Ectodermal cell (in vitro differentiated cells): ENCODE data around the gene MOB3B.

Experiments
- H3K27ac ChIP-seq: 2 replicates; pipeline ENCODE4 v1.7.0; 2013; ENCODE audit warnings: mild to moderate bottlenecking, low read depth, low read length; ENCODE audit not compliant: insufficient read depth, poor library complexity, severe bottlenecking
- H3K27me3 ChIP-seq: 2 replicates; pipeline ENCODE4 v1.7.0; 2013; ENCODE audit warnings: mild to moderate bottlenecking, low read length; ENCODE audit not compliant: insufficient read depth, control insufficient read depth, poor library complexity, severe bottlenecking
- H3K36me3 ChIP-seq: one replicate; pipeline ENCODE4 v1.7.0; 2013; ENCODE audit warnings: low read length; ENCODE audit not compliant: control insufficient read depth, insufficient read depth
- H3K4me1 ChIP-seq: one replicate; pipeline ENCODE4 v1.7.0; 2013; ENCODE audit warnings: low read length; ENCODE audit not compliant: control insufficient read depth, insufficient read depth
- H3K4me3 ChIP-seq: 2 replicates; pipeline ENCODE4 v1.7.0; 2013; ENCODE audit warnings: low read depth, low read length, control low read depth; ENCODE audit not compliant: insufficient read depth
- H3K9me3 ChIP-seq: 2 replicates; pipeline ENCODE4 v1.7.0; 2013; ENCODE audit warnings: mild to moderate bottlenecking, low read length, moderate library complexity; ENCODE audit not compliant: control insufficient read depth
- WGBS, 2 experiments: methylation state at CpG; one replicate each; pipeline ENCODE4 v1.1.7; 2013; ENCODE audit warnings: missing lambda C conversion rate in 2 of 2; 5-methylcytosine and 5-hydroxymethylcytosine counted together

The MOB3B gene

GRCh38 chr9:27358007-27358406 lies 171.6 kb downstream of the MOB3B start:
- H3K9me3 ChIP-seq: no peaks in the 10 kb centered on the region
- H3K27me3 ChIP-seq: no peaks in the 10 kb centered on the region
- H3K36me3 ChIP-seq: no peaks in the 10 kb centered on the region
- H3K4me1 ChIP-seq: peaks cover 19% of the 10 kb centered on the region
- H3K4me3 ChIP-seq: no peak overlapping the region
- H3K27ac ChIP-seq: no peak overlapping the region

GRCh38 chr9:27356446-27356845 lies 173.2 kb downstream of the MOB3B start:
- no peaks in the 10 kb centered on the region for H3K9me3 ChIP-seq
- 94 to 95% methylated on average over 2 of the region's 2 CpGs for WGBS, 2 experiments
- H3K36me3 ChIP-seq: no peaks in the 10 kb centered on the region
- H3K27me3 ChIP-seq: no peaks in the 10 kb centered on the region
- no peak overlapping the region for H3K4me3 ChIP-seq
- H3K27ac ChIP-seq: no peak overlapping the region
- peaks cover 19% of the 10 kb centered on the region for H3K4me1 ChIP-seq

- no peaks in the 10 kb centered on the region for H3K36me3 ChIP-seq
- H3K4me3 ChIP-seq: no peak overlapping the region
- WGBS, 2 experiments: 89 to 93% methylated on average over 3 of the region's 3 CpGs
- no peaks in the 10 kb centered on the region for H3K9me3 ChIP-seq
- peaks cover 19% of the 10 kb centered on the region for H3K4me1 ChIP-seq
- no peak overlapping the region for H3K27ac ChIP-seq
- H3K27me3 ChIP-seq: no peaks in the 10 kb centered on the region
Measured at GRCh38 chr9:27355166-27355565, 174.4 kb downstream of the MOB3B start.

- 27 to 35% methylated on average over 5 of the region's 5 CpGs for WGBS, 2 experiments
- H3K9me3 ChIP-seq: no peaks in the 10 kb centered on the region
- H3K27ac ChIP-seq: no peak overlapping the region
- H3K4me1 ChIP-seq: peaks cover 19% of the 10 kb centered on the region
- no peak overlapping the region for H3K4me3 ChIP-seq
- no peaks in the 10 kb centered on the region for H3K36me3 ChIP-seq
- no peaks in the 10 kb centered on the region for H3K27me3 ChIP-seq
Measured at GRCh38 chr9:27353474-27354229, 176.0 kb downstream of the MOB3B start.

- no peak overlapping the region for H3K27ac ChIP-seq
- no peaks in the 10 kb centered on the region for H3K36me3 ChIP-seq
- H3K9me3 ChIP-seq: no peaks in the 10 kb centered on the region
- no peak overlapping the region for H3K4me3 ChIP-seq
- 66 to 70% methylated on average over 4 of the region's 4 CpGs for WGBS, 2 experiments
- H3K4me1 ChIP-seq: peaks cover 19% of the 10 kb centered on the region
- no peaks in the 10 kb centered on the region for H3K27me3 ChIP-seq
Measured at GRCh38 chr9:27353166-27353473, 176.5 kb downstream of the MOB3B start.

GRCh38 chr9:27352457-27353165 lies 177.0 kb downstream of the MOB3B start:
- Histone ChIP-seq H3K27ac (no peak overlapping the region), H3K36me3 (no peaks in the 10 kb centered on the region), H3K4me1 (peaks cover 19% of the 10 kb centered on the region), H3K9me3 (no peaks in the 10 kb centered on the region), H3K4me3 (no peak overlapping the region), H3K27me3 (no peaks in the 10 kb centered on the region)
- WGBS, 2 experiments: 97 to 99% methylated on average over 4 to 5 of the region's 5 CpGs

- H3K9me3 ChIP-seq: no peaks in the 10 kb centered on the region
- H3K4me3 ChIP-seq: no peak overlapping the region
- no peaks in the 10 kb centered on the region for H3K36me3 ChIP-seq
- whole genome bisulfite sequencing, 2 experiments: 83 to 94% methylated on average over 2 of the region's 2 CpGs
- H3K27me3 ChIP-seq: no peaks in the 10 kb centered on the region
- peaks cover 19% of the 10 kb centered on the region for H3K4me1 ChIP-seq
- no peak overlapping the region for H3K27ac ChIP-seq
Measured at GRCh38 chr9:27351438-27351837, 178.2 kb downstream of the MOB3B start.

- Histone ChIP-seq H3K4me3 (no peak overlapping the region), H3K4me1 (peaks cover 19% of the 10 kb centered on the region), H3K27ac (no peak overlapping the region), H3K9me3 (no peaks in the 10 kb centered on the region), H3K27me3 (no peaks in the 10 kb centered on the region), H3K36me3 (no peaks in the 10 kb centered on the region)
- whole genome bisulfite sequencing, 2 experiments: 92 to 95% methylated on average over 5 of the region's 5 CpGs
Measured at GRCh38 chr9:27350382-27350976, 179.1 kb downstream of the MOB3B start.

- H3K27me3 ChIP-seq: no peaks in the 10 kb centered on the region
- H3K9me3 ChIP-seq: no peaks in the 10 kb centered on the region
- peaks cover 15% of the 10 kb centered on the region for H3K4me1 ChIP-seq
- WGBS, 2 experiments: 65 to 72% methylated on average over 1 of the region's 1 CpG
- no peaks in the 10 kb centered on the region for H3K36me3 ChIP-seq
- H3K27ac ChIP-seq: no peak overlapping the region
- H3K4me3 ChIP-seq: no peak overlapping the region
Measured at GRCh38 chr9:27349698-27350080, 179.9 kb downstream of the MOB3B start.

- H3K4me1 ChIP-seq: peaks cover 9% of the 10 kb centered on the region
- H3K4me3 ChIP-seq: no peak overlapping the region
- H3K27ac ChIP-seq: no peak overlapping the region
- H3K27me3 ChIP-seq: no peaks in the 10 kb centered on the region
- no peaks in the 10 kb centered on the region for H3K9me3 ChIP-seq
- 79% methylated on average over 5 of the region's 5 CpGs for WGBS, 2 experiments
- H3K36me3 ChIP-seq: no peaks in the 10 kb centered on the region
Measured at GRCh38 chr9:27348785-27349697, 180.6 kb downstream of the MOB3B start.
